ENCODE results near the gene MED17.
A peak's percentile ranks its signal among the peaks of the same experiment; 100 is the strongest.

MED17 gene

DNA sequence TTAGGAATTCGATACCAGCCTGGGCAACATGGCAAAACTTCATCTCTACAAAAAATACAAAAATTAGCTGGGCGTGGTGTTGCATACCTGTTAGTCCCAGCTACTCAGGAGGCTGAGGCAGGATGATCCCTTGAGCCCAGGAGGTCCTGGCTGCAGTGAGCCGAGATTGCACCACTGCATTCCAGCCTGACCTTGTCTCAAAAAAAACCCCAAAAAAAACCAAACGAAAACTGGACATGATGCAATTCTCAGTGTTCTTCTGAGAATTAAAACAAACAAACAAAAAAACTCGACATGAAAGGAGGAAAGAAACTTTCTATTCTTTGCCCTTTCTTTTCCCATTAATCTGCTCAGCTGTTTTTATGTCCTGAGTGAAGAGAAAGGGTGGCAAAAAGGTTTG is 7.4 kb downstream of the MED17 start:
- ChIA-PET CTCF (interaction anchor here (0.6 kb wide), 1 partner anchor 9 kb away, joined by 3 read pairs; no protein-coding TSS in a partner anchor), POLR2A (no interaction called here)
- TF ChIP-seq L3MBTL2 (conservative IDR thresholded peaks at IDR 0.05), result no peak
- TF ChIP-seq FOXA1 (IDR thresholded peaks at IDR 0.05), result no peak
- TF ChIP-seq CTBP1 (IDR thresholded peaks at IDR 0.05; ENCODE audit: borderline replicate concordance), result no peak
- TF ChIP-seq ZNF384 (IDR thresholded peaks at IDR 0.05), result no peak
- no peak for TF ChIP-seq SUZ12 (IDR thresholded peaks at IDR 0.05)
- no peak for TF ChIP-seq TARDBP (IDR thresholded peaks at IDR 0.05)
- no peak for DNase-seq (ENCODE audit: extremely low spot score)

DNA sequence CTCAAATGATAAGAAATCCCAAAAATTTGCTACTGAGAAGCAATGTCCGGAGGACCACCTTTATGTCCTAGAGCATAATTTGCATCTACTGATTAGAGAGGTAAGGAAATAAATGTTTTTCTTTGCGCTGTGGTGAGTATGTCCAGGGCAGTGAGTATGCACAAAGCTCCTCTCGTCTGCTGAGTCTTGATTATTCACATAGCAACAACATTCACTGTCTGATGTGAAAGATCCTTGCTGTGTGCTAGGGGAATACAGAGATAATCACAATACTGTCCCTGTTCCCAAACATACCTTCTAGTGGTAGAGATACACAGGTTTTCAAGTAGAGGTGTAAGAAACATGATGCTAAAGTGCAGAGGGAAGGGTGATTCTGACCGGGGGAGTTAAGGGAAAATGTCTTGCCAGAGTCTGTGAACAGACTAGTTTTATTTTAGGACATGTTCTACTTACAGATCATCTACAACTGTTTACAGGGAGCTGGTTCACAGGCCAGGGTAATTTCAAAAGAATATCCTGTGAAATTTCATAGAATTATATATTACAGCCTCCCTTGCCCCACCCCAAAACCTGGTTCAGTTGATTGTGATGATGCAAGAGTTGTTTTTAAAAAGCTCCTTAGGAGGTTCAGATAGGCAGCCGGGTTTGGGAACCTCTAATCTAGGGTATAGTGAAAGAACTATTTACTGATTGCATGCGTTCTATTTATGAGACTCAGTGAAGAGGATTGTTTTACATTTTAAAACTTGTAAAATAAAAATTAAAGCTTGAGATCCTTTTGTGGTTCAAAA is 12.6 kb downstream of the MED17 start:
- TF ChIP-seq FOXM1 (IDR thresholded peaks at IDR 0.05; ENCODE audit: borderline replicate concordance), result no peak
- TF ChIP-seq FOXK2 (IDR thresholded peaks at IDR 0.05), result no peak
- TF ChIP-seq CTBP1 (IDR thresholded peaks at IDR 0.05; ENCODE audit: borderline replicate concordance), result no peak
- no peak for TF ChIP-seq L3MBTL2 (conservative IDR thresholded peaks at IDR 0.05)
- TF ChIP-seq SP1 (IDR thresholded peaks at IDR 0.05), result no peak
- no peak for TF ChIP-seq ELF4 (IDR thresholded peaks at IDR 0.05)
- no peak for TF ChIP-seq FOXA1 (IDR thresholded peaks at IDR 0.05)
- TF ChIP-seq HDGF (IDR thresholded peaks at IDR 0.05; ENCODE audit: borderline replicate concordance), result no peak
- TF ChIP-seq BHLHE40 (IDR thresholded peaks at IDR 0.05; ENCODE audit: borderline replicate concordance), result no peak
- TF ChIP-seq, protein P1, sequence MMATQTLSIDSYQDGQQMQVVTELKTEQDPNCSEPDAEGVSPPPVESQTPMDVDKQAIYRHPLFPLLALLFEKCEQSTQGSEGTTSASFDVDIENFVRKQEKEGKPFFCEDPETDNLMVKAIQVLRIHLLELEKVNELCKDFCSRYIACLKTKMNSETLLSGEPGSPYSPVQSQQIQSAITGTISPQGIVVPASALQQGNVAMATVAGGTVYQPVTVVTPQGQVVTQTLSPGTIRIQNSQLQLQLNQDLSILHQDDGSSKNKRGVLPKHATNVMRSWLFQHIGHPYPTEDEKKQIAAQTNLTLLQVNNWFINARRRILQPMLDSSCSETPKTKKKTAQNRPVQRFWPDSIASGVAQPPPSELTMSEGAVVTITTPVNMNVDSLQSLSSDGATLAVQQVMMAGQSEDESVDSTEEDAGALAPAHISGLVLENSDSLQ (IDR thresholded peaks at IDR 0.05), result no peak
- TF ChIP-seq SUZ12 (IDR thresholded peaks at IDR 0.05), result no peak
- no peak for TF ChIP-seq TARDBP (IDR thresholded peaks at IDR 0.05)
- TF ChIP-seq ZNF384 (IDR thresholded peaks at IDR 0.05), result no peak
- no peak for TF ChIP-seq LEF1 (IDR thresholded peaks at IDR 0.05; ENCODE audit: borderline replicate concordance)
- no peak for TF ChIP-seq ARNT (IDR thresholded peaks at IDR 0.05)
- no peak for TF ChIP-seq NFRKB (IDR thresholded peaks at IDR 0.05)
- ChIA-PET CTCF (no interaction called here), POLR2A (no interaction called here)
- no peak for DNase-seq (ENCODE audit: extremely low spot score)

GRCh38 chr11:93801366-93801765 is 17.3 kb downstream of the MED17 start:
- no peak for DNase-seq (ENCODE audit: extremely low spot score)
- TF ChIP-seq BHLHE40 (IDR thresholded peaks at IDR 0.05; ENCODE audit: borderline replicate concordance) (no peak), ELF4 (IDR thresholded peaks at IDR 0.05) (no peak), L3MBTL2 (conservative IDR thresholded peaks at IDR 0.05) (no peak)
- TF ChIP-seq, protein P1 (IDR thresholded peaks at IDR 0.05), result peak; percentile 28; the same call in 1 of the 2 replicates
- ChIA-PET POLR2A (interaction anchor here (1.6 to 4.2 kb wide), 2 partner anchors 17 to 60 kb away, joined by 5 to 18 read pairs; partner anchors contain the start of genes C11orf54, MED17 and TAF1D), CTCF (no interaction called here)

DNA sequence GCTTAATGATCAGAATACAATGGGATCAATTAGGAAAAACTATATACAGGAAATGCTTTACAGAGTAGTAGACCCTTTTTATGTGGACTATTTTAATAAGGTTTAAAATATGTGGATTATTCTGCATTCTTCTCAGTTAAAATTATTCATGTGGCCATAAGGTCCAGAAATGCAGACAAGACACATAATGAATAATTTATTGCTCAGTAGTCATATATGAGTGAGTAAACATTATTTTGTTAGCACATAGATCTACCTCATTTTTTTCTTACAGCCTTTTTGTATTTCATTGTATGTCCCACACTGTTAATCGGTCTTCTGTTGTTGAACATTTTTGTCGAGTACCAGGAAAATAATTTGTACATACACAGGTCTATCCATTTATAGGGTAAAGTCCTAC is 20.8 kb downstream of the MED17 start:
- ChIA-PET POLR2A (no interaction called here), CTCF (no interaction called here)

GRCh38 chr11:93807980-93808379 is 23.9 kb downstream of the MED17 start:
- ChIA-PET CTCF (no interaction called here), POLR2A (no interaction called here)
- DNase-seq (ENCODE audit: extremely low spot score), result no peak
- TF ChIP-seq BHLHE40 (IDR thresholded peaks at IDR 0.05; ENCODE audit: borderline replicate concordance), result no peak
- TF ChIP-seq HDGF (IDR thresholded peaks at IDR 0.05; ENCODE audit: borderline replicate concordance), result no peak
- TF ChIP-seq, protein P1 (IDR thresholded peaks at IDR 0.05), result no peak
- TF ChIP-seq ELF4 (IDR thresholded peaks at IDR 0.05), result no peak
- TF ChIP-seq FOXM1 (IDR thresholded peaks at IDR 0.05; ENCODE audit: borderline replicate concordance), result no peak
- TF ChIP-seq ZNF384 (IDR thresholded peaks at IDR 0.05), result no peak
- no peak for TF ChIP-seq CTBP1 (IDR thresholded peaks at IDR 0.05; ENCODE audit: borderline replicate concordance)
- no peak for TF ChIP-seq TARDBP (IDR thresholded peaks at IDR 0.05)
- no peak for TF ChIP-seq ARNT (IDR thresholded peaks at IDR 0.05)
- TF ChIP-seq FOXA1 (IDR thresholded peaks at IDR 0.05), result no peak
- TF ChIP-seq SP1 (IDR thresholded peaks at IDR 0.05), result no peak
- TF ChIP-seq NFRKB (IDR thresholded peaks at IDR 0.05), result no peak
- TF ChIP-seq SUZ12 (IDR thresholded peaks at IDR 0.05), result no peak
- TF ChIP-seq LEF1 (IDR thresholded peaks at IDR 0.05; ENCODE audit: borderline replicate concordance), result no peak
- no peak for TF ChIP-seq L3MBTL2 (conservative IDR thresholded peaks at IDR 0.05)
- TF ChIP-seq FOXK2 (IDR thresholded peaks at IDR 0.05), result no peak

More for the DNA sequence above, 20.8 kb downstream of the MED17 start:
- no peak for TF ChIP-seq FOXA1 (IDR thresholded peaks at IDR 0.05)
- no peak for TF ChIP-seq HDGF (IDR thresholded peaks at IDR 0.05; ENCODE audit: borderline replicate concordance)
- DNase-seq (ENCODE audit: extremely low spot score), result no peak

- CTCF ChIA-PET, result no interaction called here
- POLR2A ChIA-PET, result no interaction called here
- no peak for TF ChIP-seq FOXM1 (IDR thresholded peaks at IDR 0.05; ENCODE audit: borderline replicate concordance)
- TF ChIP-seq, protein P1 (IDR thresholded peaks at IDR 0.05), result no peak
- no peak for TF ChIP-seq NFRKB (IDR thresholded peaks at IDR 0.05)
- DNase-seq (ENCODE audit: extremely low spot score), result no peak
Measured at GRCh38 chr11:93813974-93814373, 29.9 kb downstream of the MED17 start.
